Upper lobe of left lung (tissue), 6 donors: ENCODE measurements around the gene NBEA. TPM values are rescaled to one million over a fixed set of nuclear protein-coding genes. Genes with fewer than 3 reads are reported as not detected.

Experiments used
- ATAC-seq, 2 donors: fragments of 200-7000 bp; cut with Tn5 transposase; one replicate each; pipeline ENCODE4 v1.9.1; 2022; ENCODE audit warnings: mild to moderate bottlenecking in 2 of 2, moderate library complexity in 2 of 2; ENCODE audit not compliant: low FRiP score in 2 of 2
- DNase-seq, 2 donors: peaks; one replicate each; pipeline ENCODE4 v3.0.0-alpha.2; 2019 to 2020
- H3K27ac ChIP-seq, 4 donors: fragments of 200-600 bp; sonication (generic); one replicate each; pipeline ENCODE4 v1.5.1; 2016 to 2019
- H3K27me3 ChIP-seq, 4 donors: fragments of 200-600 bp; sonication (generic); one replicate each; pipeline ENCODE4 v1.5.1; 2017 to 2019
- H3K36me3 ChIP-seq, 4 donors: fragments of 200-600 bp; sonication (generic); one replicate each; pipeline ENCODE4 v1.5.1; 2016 to 2019
- H3K4me1 ChIP-seq, 4 donors: fragments of 200-600 bp; sonication (generic); one replicate each; pipeline ENCODE4 v1.5.1; 2018 to 2019
- H3K4me3 ChIP-seq, 4 donors: fragments of 200-600 bp; sonication (generic); one replicate each; pipeline ENCODE4 v1.5.1; 2017 to 2019; ENCODE audit warnings: mild to moderate bottlenecking in 2 of 4, moderate library complexity in 1 of 4
- H3K9me3 ChIP-seq, 4 donors: fragments of 200-600 bp; sonication (generic); one replicate each; pipeline ENCODE4 v1.5.1; 2018 to 2019
- EP300 ChIP-seq, 4 donors: sonication (generic); formaldehyde crosslinking; IDR thresholded peaks; one replicate each; pipeline ENCODE4 v1.5.1; 2017; ENCODE audit warnings: antibody characterized with exemption in 4 of 4, control low read depth in 2 of 4
- POLR2A ChIP-seq, 4 donors: fragments of 450-650 bp; IDR thresholded peaks; one replicate each; pipeline ENCODE4 v1.5.1; 2016 to 2017; ENCODE audit warnings: antibody characterized with exemption in 4 of 4, mild to moderate bottlenecking in 2 of 4
- POLR2AphosphoS5 ChIP-seq, 2 donors: sonication (generic); formaldehyde crosslinking; IDR thresholded peaks; one replicate each; pipeline ENCODE4 v1.5.1; 2017; ENCODE audit warnings: antibody characterized with exemption in 2 of 2
- WGBS, 2 donors: methylation state at CpG; one replicate each; pipeline ENCODE4 v1.1.5; 2017 to 2018; 5-methylcytosine and 5-hydroxymethylcytosine counted together
- total RNA-seq, 6 donors: library from RNA; depleted of rRNA in 4 of 6; stranded (reverse); fragments of >200 nt in 4 of 6; gene quantifications; one replicate each; pipeline versions ENCODE4 v1.1.0 to v1.2.1, GENCODE V29; 2016 to 2021
- TF ChIP-seq, protein P1 (sequence below), 6 experiments: fragments of 450-650 bp in 4 of 6; fragments of 200-600 bp in 2 of 6; sonication (generic) in 2 of 6; IDR thresholded peaks; one replicate each; pipeline ENCODE4 v1.5.1; 2016 to 2019; ENCODE audit warnings: antibody characterized with exemption in 6 of 6
- donor health status: DM: no; HTN: no; CAD: no; lungs with moderate emphysema.
- donor health status: DM: no; HTN: yes; CAD: no; lungs with severe emphysema.

The NBEA gene
- total RNA-seq, 6 donors from 2014 or later: 2.7 to 21.4 (median 5.5) TPM

DNA sequence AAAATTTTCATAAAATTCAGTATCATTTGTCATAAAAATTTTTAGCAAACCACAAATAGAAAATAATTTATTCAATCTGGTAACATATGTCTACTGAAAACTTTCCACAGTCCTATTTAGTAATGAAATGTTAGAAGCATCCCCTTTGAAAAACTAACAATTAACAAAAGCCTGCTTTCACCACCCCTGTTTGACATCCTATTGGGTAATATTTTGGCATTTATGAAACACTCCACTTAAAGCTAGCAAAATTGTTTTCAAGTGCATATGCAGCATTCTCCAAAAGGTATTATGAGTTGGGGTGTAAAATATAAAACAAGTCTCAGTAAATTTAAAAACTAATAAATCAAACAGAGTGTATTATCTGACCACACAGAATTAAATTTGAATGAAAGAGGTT, 189.4 kb downstream of the NBEA start:
- TF ChIP-seq, protein P1, sequence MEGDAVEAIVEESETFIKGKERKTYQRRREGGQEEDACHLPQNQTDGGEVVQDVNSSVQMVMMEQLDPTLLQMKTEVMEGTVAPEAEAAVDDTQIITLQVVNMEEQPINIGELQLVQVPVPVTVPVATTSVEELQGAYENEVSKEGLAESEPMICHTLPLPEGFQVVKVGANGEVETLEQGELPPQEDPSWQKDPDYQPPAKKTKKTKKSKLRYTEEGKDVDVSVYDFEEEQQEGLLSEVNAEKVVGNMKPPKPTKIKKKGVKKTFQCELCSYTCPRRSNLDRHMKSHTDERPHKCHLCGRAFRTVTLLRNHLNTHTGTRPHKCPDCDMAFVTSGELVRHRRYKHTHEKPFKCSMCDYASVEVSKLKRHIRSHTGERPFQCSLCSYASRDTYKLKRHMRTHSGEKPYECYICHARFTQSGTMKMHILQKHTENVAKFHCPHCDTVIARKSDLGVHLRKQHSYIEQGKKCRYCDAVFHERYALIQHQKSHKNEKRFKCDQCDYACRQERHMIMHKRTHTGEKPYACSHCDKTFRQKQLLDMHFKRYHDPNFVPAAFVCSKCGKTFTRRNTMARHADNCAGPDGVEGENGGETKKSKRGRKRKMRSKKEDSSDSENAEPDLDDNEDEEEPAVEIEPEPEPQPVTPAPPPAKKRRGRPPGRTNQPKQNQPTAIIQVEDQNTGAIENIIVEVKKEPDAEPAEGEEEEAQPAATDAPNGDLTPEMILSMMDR (IDR thresholded peaks at IDR 0.05): no peak
- TF ChIP-seq EP300 (IDR thresholded peaks at IDR 0.05) (no peak), POLR2AphosphoS5 (IDR thresholded peaks at IDR 0.05) (no peak), POLR2A (IDR thresholded peaks at IDR 0.05) (no peak)
- no peaks in the 10 kb centered on the region for H3K4me1 ChIP-seq
- ATAC-seq: no peak
- no peaks in the 10 kb centered on the region for H3K9me3 ChIP-seq
- no peaks in the 10 kb centered on the region for H3K27me3 ChIP-seq
- H3K36me3 ChIP-seq: no peaks in the 10 kb centered on the region
- H3K27ac ChIP-seq: no peak overlapping the region
- DNase-seq: no peak
- no peak overlapping the region for H3K4me3 ChIP-seq

DNA sequence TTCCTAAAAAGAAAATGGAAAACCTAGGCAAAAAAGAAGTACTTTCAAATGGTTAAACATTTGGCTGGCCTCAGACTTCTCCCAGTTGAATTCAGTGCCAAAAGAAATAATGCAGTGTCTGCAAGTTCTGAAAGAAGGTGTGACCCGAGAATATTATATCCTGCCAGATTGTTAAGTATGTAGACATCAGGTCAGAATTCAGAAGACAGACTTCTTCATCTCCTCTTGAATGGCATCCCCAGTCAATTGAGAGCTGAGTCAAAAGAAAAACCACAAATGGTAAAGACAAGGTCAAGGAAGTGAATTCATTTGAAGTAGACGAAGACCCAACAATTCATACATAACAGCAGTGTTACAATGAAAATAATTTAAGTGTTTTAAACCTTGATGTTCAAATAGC, 194.5 kb downstream of the NBEA start:
- H3K9me3 ChIP-seq: no peaks in the 10 kb centered on the region
- H3K27me3 ChIP-seq: no peaks in the 10 kb centered on the region
- no peak overlapping the region for H3K4me3 ChIP-seq
- peaks cover 0 to 7% (median 0%) of the 10 kb centered on the region in 4 donors for H3K4me1 ChIP-seq
- no peak overlapping the region for H3K27ac ChIP-seq
- H3K36me3 ChIP-seq: no peaks in the 10 kb centered on the region
- ATAC-seq (no peak), DNase-seq (no peak)
- 61 to 65% methylated on average over 2 of the region's 2 CpGs for WGBS, 2 donors
- no peak for TF ChIP-seq POLR2AphosphoS5 (IDR thresholded peaks at IDR 0.05)
- no peak for TF ChIP-seq EP300 (IDR thresholded peaks at IDR 0.05)
- TF ChIP-seq, protein P1 (IDR thresholded peaks at IDR 0.05): no peak
- TF ChIP-seq POLR2A (IDR thresholded peaks at IDR 0.05): no peak

DNA sequence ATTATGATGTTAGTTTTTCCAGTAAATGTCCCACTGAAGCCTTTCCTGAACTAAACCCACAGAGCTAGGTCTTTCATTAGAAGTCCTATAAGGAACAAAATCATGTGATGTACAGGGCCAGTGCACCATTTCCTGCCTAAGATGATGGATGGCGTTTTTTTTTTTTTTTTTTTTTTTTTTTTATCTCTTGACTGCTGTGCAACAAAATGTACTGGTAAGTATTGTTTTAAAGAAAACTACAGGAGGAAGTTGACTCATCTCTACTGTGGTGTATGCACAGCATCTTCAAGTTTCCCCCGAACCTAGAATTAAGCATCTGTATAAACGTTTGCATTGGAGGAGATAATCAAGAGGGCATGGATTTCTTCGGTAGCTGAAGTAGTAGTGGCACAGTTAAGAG, 197.5 kb downstream of the NBEA start:
- ATAC-seq: peak in 1 of 2 donors; percentile 23
- Histone ChIP-seq H3K4me1 (peaks cover 0 to 7% (median 0%) of the 10 kb centered on the region in 4 donors), H3K27me3 (no peaks in the 10 kb centered on the region), H3K36me3 (no peaks in the 10 kb centered on the region), H3K4me3 (no peak overlapping the region), H3K9me3 (no peaks in the 10 kb centered on the region), H3K27ac (no peak overlapping the region)
- TF ChIP-seq POLR2A (IDR thresholded peaks at IDR 0.05) (no peak), POLR2AphosphoS5 (IDR thresholded peaks at IDR 0.05) (no peak), EP300 (IDR thresholded peaks at IDR 0.05) (no peak)
- TF ChIP-seq, protein P1 (IDR thresholded peaks at IDR 0.05): no peak
- WGBS, 2 donors: 43 to 61% methylated on average over 4 of the region's 4 CpGs
- no peak for DNase-seq

DNA sequence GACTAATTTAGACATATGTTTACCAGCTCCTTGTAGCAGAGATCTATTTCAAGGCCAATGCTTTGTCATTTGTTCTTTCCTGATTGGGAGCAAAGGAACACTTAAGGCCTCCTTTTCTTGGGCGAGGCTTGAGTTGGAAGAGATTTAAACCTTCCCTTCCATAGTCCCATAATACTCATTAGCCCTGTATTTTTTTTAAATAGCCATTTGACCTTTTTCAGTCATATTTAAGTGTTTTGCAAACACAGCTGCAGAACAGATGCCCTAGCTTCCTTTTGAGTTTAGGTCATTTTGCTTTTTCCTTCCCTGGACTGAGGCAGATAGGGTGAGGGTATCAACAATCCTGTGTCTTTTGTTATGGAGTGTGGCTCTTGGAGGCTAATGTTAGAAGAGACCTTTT, 198.3 kb downstream of the NBEA start:
- Histone ChIP-seq H3K4me3 (no peak overlapping the region), H3K27me3 (no peaks in the 10 kb centered on the region), H3K9me3 (no peaks in the 10 kb centered on the region), H3K27ac (no peak overlapping the region), H3K36me3 (no peaks in the 10 kb centered on the region), H3K4me1 (peaks cover 0 to 7% (median 0%) of the 10 kb centered on the region in 4 donors)
- ATAC-seq (no peak), DNase-seq (no peak)
- WGBS, 2 donors: 71 to 80% methylated on average over 1 of the region's 1 CpG
- TF ChIP-seq POLR2A (IDR thresholded peaks at IDR 0.05) (no peak), POLR2AphosphoS5 (IDR thresholded peaks at IDR 0.05) (no peak), EP300 (IDR thresholded peaks at IDR 0.05) (no peak)
- TF ChIP-seq, protein P1 (IDR thresholded peaks at IDR 0.05): no peak

DNA sequence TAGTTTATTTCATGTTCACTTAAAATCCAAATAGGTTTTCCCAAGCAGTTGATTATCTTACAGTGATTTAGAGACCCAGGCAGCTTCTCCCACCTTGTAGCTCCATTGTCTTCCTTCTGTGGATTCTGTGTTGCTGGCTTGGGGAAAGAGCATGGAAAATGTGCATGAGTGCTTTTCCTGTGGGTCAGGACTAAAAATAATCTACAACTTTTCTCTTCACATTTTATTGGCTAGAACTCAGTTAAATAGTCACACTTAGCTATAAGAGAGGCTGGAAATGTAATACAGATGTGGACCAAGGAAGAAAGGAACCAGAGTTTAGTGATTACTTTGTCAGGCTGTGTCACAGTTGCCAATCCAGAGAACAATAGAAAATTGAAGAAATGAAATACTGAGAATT, 198.8 kb downstream of the NBEA start:
- Histone ChIP-seq H3K27me3 (no peaks in the 10 kb centered on the region), H3K4me1 (peaks cover 0 to 7% (median 0%) of the 10 kb centered on the region in 4 donors), H3K9me3 (no peaks in the 10 kb centered on the region), H3K27ac (no peak overlapping the region), H3K36me3 (no peaks in the 10 kb centered on the region), H3K4me3 (no peak overlapping the region)
- DNase-seq (no peak), ATAC-seq (no peak)
- TF ChIP-seq POLR2A (IDR thresholded peaks at IDR 0.05) (no peak), EP300 (IDR thresholded peaks at IDR 0.05) (no peak), POLR2AphosphoS5 (IDR thresholded peaks at IDR 0.05) (no peak)
- TF ChIP-seq, protein P1 (IDR thresholded peaks at IDR 0.05): no peak
